HG03378 (cell line): ENCODE results near the gene AGAP1.

Experiments used
- ATAC-seq: cut with Tn5 transposase; IDR thresholded peaks from one replicate; pipeline ENCODE4 v1.9.1; 2021; ENCODE audit warnings: mild to moderate bottlenecking, moderate library complexity; ENCODE audit not compliant: unreplicated experiment

AGAP1 gene

DNA sequence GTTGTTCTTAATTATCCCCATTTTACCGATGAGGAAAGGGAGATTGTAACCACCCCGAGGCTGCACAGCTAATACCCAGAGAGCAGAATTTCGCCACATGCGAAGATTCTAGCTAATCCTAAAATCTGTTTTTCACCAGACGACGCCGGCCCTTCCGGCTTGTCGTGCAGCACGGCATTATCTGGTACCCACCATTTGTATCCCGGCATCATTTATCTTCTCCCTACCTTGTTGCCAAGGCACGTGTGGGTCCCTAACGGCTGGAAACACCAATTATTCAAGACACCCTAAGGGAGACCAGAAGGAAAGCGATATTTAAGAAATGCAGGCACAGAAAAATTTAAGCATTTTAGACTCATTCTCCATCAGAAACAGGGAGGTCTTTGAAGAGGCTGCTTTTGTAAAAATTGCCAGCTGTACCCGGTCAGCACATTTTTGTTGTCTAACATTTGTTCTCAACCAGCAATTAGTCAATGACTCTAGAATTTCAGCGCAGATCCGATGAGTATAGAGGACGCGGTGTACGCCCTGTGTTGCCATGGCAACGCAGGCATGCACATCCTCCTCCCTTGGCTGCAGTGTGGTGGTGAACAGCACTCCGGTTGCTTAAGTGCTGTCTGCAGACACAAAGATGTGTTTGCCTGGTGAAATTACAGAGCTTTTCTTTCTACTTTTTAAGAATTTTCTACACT lies 111.6 kb downstream of the AGAP1 start:
- no peak for ATAC-seq

DNA sequence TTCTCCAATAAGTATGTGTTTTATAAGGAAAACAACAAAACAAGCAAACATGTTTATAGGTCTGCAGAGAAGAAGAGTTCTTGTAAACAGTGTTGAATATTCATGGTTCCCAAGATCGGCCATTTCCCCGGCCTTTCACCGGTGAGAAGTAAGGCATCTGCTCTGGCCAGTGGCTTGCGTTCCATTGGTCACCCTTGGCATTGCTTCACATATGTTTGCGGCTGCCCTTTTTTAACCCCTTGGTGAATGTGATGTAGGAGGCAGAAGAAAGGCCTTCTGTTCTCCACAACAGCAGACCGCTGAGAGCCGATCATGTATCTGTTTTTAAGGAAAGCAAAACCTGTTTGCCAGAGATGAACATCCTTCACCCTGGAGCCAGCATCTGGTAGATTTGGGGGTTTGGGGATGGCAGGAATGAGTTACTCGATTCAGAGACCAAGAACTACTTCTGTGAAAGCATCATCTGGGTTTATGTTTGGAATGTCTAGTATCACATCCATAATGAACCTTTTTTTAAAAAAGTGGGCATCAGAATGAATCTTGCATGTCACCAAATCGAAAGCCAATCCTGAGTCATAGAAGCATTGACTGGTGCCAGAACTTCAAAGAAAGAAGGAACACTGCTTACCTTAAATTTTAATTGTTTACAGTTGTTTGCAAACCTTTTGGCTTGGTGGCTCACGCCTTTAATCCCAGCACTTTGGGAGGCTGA lies 112.3 kb downstream of the AGAP1 start:
- no peak for ATAC-seq

DNA sequence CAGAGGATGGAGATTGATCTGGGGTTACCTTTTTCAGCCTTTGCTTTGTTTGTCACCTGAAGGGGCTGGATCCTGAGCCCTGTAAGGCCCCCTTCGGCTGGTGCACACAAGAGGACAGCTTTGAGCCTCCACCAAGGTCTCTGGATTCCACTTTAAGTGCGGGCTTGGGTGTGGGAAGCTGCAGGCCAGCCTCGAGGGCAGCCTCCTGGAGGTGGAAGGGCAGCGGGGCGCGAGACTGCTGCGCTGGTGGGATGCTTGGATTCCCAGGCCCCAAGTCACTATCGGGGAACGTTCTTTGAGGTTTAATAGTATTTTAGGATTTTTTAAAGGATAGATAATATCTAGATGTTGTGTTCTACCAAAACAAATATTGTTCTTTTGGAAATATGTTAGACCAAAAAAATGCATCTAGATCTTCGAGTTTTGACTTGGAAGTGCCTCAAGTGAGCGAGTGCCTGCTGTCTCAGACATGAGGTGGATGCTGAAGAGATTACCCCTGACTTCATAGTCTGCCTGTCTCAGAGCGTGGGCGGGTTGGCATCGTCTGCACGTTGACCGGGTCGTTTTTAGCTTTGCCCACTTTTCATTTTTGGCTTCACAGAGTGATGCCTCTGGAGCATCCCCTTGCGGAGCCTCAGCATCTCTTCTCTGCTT lies 113.8 kb downstream of the AGAP1 start:
- ATAC-seq: no peak

DNA sequence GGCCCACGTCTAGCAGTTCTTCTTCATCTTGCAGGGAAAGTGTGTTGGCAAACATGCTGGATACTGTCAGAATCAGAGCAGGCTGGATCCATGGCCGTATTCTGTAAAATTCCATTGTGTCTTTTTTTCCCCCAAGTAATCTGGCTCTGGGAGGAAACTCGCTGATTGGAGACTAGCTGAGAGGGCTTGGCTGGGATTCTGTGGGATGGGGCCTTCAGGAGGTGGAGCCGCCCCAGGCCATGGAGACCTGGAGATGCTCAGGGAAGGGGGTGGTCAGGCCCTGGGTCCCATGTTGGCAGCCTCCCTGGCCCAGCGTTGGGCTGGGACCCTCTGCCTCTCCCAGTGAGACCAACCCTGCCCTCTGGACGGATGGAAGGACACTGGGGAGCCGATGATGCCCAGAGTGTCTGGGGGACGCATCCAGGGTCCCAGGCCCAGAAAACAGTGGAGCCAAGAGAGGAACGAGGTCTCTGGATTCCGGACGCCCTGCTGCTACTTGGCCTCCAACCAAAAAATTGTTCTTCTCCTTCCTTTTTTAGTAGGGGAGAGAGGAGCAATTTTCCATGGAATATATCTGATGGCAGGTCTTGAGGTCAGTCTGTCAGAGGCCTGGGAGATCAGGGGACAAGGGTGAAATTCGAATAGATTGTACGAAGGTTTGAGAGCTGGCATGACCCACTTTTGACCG lies 114.5 kb downstream of the AGAP1 start:
- no peak for ATAC-seq

DNA sequence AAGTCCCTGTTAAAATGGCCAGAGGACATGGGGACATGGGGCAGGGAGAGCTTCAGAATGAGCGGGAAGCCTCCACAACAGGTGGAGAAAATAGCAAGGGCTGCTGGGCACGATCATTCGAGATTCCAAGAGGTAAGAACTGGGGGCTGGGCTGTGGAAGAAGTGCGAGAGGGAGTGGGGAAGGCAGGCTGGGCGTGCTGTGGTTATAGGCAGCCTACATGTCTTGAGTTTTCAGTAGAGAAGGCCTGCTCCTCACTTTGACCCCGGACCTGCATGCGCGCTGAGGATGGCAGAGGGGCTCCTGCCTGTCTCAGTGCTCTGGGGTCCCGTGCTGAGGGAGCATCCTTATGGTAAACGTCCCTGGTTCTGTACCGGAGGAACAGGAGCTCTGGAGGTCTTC lies 115.5 kb downstream of the AGAP1 start:
- ATAC-seq: no peak

DNA sequence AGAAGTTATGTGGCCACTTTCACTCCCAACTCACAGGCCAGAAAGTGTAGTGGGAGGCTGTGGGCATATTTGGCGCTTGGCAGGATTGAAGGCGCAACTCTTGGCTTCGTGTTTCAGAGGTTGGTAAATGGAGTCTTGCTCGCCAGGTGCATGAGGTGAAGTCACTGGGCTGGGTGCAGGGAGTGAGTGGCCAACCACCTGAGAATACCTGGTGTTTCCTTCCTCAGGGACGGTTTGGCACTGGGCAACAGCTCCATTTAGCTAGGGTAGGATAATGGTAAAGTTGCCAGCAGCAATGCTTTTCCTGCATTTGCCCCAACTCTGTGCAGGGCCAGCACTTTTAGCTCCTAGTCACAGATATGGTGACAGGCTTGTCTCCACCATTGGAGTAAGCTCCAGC lies 115.9 kb downstream of the AGAP1 start:
- ATAC-seq: no peak

DNA sequence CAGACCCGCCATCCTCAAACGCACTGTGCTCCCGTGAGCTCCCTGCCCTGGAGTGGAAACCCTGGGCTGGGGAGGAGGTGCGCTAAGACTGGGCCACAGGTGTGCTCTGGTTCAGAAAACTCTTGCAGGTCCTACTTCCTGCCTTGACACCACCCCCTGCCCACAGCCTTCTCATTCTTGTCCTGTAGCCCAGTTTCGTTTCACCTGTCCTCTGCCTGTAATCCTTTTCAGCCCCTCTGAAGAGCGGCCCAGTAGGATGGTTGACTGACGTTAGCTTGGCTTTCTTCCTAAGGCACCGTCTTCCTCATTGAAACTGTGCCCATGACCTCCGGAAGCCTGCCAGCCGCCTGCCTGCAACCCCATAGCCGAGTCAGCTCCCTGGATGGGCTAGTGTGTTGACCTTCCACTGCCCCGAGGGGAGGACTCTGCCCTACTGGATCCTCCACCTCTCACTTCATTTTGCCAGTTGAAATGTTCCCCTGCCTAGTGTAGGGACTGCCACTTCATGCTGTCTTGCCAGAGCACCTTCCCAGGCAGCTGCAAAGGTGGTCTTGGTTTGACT lies 116.9 kb downstream of the AGAP1 start:
- no peak for ATAC-seq

DNA sequence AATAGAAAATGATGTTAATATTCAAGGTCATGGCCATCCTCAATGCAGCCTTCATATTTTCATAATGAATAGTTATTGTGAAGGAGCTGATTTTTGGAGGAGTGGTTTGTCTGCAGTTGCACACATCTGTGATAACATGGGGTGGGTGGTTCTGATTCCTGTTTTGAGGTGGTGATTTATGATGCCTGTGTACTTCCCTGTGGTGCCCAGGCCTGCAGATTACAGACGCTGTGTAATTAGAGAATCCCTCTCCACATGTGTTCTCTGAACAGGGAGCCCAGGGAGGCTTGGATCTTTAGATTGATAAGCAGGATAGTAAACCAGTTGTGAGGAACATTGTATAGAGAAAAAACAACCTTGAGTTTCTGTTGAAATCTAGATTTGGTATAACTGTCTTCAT lies 117.5 kb downstream of the AGAP1 start:
- no peak for ATAC-seq

DNA sequence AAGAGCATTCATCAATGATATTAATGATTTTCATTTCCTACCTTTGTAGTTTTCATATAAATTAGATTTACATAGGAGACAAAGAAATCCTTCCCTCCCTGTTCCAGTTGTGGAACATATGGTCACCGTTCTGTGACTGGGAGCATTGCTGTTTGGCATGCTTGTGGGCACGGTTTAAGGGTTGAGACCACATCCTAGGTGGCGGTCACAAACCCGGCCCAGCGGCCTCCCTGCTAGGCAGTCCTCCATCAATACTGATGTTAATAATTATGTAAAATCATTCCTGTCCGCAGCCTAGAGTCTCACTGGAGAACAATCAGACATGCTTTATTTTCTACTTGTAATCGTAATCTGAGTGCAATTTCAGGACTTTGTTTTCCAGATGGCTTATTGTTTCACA lies 117.9 kb downstream of the AGAP1 start:
- no peak for ATAC-seq

DNA sequence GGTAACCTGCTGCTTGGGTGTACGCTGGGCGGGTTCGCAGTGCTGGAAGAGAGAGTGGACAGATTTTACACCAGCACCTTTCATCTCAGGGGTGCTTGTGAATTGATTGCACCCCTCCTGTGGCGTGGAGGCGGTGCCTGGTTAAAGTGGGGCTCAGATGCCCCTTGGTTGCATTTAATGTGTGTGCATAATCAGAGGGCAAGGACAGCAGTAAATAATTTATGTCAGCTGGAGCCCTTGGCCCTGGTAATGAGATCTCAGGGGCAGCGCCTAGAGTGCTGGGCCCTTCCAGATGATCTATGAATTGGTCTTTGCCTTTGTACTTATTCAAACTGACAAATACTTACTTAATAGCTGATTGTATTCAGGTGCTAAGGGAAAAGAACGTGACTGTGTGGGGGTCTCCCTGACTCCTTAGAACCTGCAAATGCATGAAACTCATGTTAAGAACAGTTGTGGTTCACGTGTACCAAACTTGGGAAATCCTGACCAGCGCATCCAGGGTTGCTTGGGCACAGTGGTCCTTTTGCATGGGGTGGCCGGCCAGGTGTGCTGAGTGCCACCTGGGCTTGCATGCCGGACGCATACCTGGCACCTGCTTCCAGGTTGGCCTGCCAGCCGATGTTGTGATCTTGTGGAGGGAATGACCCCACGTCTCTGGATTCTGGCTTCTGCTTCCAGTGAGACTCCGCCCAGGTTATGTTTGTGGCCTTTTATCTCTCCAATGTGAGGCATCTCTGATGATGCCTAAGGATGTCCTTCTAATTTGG lies 118.5 kb downstream of the AGAP1 start:
- ATAC-seq: no peak

DNA sequence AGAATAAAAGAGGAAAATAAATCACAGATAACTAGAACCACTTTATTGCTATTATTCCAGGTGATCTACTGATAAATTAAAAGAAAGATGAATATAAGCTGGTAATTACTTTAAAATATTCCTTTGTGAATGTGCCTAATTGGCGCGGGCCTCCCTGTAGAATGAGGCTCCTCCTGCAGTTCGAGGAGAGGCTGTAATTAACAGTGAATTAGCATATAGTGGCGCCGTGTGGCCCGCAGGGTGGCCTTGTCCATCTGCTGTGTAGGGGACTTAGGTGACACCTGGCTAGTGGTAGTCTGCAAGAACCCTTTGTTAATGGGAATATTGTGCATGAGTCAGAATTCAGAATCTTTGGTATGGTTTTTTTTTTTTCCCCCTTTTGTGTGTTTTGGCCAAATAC lies 119.8 kb downstream of the AGAP1 start:
- ATAC-seq: no peak

DNA sequence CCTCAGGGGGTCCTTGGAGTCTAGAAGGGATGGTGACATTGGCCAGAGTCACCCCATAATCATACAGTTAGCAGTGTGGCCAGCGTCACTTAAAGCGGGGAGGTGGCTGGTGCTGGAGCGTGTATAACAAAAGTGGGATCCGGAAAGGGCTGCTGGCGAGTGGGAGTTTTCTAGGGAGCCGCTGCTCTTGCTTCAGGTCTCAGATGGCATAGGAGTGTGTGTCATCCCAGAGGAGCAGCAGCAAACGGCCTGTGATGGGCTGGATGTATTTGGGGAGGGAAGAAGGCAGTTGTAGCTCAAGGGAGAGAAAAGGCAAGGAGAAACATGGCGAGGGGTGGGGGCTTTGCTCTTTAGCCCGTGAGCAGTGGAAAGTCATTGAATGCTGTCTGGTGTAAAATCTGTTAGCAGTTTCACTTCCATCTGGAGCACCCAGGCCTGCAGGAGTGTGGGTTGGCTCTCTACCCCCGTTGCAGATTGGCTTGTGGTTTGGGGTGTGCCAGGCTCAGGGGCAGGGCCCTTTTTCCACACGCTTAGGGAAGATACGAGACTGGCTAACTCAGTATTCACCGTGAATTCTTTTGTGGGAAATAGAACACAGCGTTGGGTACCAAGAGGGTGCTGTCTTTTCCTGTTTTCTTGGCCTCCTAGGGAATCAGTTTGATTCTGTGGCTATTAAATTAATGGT lies 120.5 kb downstream of the AGAP1 start:
- ATAC-seq: no peak

DNA sequence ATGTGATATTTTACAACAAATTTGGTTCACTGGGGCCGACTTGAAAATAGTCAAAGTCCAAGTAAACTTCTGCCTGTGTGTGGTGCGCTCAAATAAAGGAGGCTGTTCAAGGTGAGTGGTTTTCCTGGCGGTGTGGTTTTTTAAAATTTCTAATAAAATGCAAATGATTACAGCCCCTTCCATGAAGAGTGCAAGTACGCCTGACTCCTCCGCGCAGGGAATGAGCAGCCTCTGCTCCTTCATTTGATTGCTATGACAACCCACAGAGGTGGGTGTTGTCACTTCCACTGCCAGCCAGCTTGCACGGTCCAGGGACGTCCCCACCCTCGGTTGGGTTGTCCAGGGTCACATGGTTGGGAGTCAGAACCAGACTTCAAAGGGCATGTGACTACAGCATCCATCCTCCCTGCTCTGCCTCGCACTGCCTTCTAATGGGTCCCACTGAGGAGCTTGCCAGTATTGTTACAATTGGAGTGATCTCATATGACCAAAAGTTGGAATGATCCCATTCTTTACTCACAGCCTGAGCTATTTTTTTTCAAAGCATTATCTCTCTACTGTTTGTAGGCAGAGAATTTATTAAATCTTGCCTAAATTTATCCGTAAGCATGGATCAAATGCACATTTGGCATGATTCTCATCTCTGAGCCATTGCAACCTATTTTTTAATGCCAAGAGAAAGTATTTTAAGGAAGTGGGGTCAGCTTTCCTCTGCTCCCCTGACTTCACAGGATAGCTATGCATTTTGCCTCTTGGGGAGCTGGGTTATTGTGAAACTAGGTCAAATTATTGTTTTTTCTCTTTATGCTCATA lies 121.3 kb downstream of the AGAP1 start:
- ATAC-seq: no peak

DNA sequence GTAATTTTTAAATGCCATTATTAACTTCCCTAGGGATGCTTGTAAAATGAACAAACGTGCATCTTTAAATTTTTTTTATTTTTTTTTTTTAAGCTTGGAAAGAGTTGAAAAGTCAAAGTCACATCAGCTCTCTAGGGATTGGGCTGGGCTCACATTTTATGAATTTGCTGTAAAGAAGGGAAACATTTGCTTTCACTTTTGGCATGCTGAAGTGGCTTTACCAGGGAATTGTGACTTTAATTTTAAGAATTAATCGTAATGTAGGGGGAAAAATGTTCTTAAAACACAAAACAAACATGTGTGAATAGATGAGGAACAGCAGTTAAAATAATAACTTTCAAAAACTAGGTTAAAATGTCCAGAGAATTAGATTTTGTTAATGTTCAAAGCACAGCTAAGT lies 123.0 kb downstream of the AGAP1 start:
- no peak for ATAC-seq

DNA sequence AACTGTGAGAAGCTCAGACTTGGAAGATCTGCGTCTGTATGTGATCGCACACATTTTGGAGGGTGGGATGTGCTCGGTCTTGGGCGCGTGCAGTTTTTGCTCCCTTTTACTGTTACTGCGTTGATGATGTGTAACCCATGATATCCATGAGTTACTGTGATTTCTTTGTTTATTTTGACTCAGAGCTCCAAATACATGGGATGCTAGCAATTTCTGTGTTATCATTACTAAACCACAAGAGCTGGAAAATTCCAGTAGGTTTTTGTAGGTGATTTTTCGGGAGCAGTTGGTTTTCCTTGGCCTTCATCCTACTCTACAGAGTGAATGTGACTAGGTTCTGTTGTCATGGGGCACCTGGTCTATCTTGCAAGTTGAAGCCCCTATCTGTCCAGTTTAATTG lies 124.2 kb downstream of the AGAP1 start:
- ATAC-seq: no peak

DNA sequence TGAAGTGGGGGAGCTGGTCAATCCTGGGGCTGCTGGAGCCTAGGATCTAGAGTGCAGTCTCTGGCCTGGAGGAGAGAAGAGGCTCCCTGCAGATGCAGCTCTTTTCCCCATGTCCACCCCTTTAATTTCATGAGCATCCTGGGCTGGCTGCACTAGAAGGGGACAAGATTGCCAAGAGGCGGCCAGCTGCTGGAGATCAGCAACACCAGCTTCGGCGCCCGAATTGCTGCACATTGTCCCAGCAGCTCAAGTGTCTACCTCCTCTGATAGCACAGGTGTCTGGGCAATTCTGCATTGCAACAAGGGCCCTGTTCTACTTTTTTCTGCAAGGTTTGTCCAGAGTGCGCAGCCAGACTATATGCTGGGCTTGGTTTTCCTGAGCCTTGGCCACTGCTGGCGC lies 125.7 kb downstream of the AGAP1 start:
- no peak for ATAC-seq

DNA sequence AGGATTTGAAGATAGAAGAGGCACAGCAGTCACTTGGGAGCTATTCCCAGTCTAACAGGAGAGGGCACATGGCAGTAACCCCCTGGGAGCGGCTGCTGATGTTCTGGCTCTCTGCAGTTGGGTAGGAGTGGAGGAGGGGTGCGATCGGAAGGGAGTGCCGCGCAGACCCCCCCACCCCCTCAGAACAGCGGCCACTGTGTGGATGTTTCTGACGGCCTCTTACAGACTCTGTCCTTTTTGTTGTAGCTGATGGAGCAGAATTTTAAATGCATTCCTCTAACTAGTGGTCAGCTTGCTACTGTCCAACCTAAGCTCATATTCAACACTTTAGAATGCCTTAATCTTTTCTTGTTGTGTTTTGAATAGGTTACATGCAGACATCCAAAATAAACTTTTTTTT lies 127.9 kb downstream of the AGAP1 start:
- no peak for ATAC-seq

DNA sequence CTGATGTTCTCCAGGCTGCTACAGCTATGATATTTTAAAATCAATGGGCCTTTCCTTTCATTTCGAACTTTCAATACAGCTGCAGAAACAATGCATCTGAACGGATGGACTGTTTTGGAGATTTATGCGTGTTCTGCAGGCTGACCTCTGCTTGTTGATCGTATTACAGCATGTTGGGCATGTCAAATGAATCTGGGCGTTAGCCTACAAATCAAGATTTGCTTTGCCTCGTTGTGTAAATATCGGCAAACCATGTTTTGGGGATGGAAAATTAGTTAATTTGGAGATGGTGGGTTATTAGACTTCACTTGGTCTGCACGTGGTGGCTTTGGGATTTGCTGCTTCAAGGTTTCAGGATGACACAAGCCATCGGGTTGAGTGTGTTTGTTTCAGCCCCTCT lies 129.3 kb downstream of the AGAP1 start:
- no peak for ATAC-seq

DNA sequence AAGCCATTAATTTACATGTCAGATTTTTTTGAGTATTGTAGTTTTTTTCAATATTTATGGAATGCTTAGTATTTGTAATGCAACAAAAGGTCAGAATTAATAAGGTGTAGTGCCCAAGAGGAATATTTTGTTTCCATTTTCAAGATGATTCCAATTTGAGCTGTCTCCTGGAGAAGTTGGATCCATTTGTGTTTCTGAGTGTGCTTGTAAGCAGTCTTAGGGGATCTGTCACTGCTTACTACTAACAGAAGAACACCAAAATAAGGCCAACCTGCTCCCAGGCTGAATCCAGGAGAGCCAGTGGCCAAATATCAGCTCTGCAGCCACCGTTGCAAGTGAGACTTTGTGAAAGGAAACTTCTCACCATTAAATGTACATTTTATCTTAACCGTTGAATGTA lies 129.9 kb downstream of the AGAP1 start:
- ATAC-seq: no peak
